ENCODE results near the gene MT3.

The MT3 gene

DNA sequence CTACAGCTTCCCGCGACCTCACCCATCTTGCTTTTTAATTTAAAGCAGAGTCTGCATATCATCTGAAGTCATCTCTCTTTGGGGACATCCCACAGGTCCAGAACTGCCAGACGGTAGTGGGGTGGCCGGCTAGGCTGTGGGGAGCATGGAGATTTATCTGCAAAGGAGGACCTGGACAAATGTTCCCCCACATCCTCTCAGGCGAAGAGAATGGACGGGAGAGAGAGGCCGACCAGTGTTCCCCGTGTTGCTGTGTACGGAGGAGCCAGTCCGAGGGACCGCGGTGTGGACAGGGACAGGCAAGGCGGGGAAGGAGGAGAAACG is 42.5 kb downstream of the MT3 start:
- no peak for DNase-seq

DNA sequence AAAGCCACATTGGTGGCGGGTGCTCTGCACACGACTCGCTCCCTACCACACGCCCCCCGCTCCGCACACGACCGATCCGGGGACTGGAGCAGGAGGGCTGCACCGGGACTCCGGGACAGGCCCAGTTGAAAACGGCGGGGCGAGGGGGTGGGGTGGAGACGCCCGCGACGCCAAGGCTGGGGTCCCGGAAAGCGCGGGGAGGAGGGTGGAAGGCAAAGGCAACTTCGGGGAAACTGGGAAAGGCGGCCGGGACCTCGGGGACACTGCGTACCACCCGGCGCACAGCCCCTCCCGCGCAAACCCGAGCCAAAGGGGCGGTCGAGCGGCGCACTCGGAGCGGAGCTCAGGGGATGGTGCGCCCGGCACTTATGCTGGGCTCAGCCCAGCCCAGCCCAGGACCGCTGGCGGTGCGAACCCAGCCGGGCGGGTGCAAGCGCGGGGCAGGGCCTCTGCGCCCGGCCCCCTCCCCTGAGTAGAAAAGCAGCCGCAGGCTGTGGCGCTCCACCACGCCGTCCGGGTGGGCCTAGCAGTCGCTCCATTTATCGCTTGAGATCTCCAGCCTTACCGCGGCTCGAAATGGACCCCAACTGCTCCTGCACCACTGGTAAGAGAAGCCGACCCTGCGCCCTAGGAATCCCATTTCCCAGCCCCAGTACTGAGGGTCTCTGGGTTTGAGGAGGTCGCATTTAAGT is 43.0 kb downstream of the MT3 start, which contains the start of gene MT1M:
MT1M (plus strand) TSS at position 504 of the 692 bp plus-strand sequence; CDS start at position 577, 73 bp downstream.
- DNase-seq, result no peak

DNA sequence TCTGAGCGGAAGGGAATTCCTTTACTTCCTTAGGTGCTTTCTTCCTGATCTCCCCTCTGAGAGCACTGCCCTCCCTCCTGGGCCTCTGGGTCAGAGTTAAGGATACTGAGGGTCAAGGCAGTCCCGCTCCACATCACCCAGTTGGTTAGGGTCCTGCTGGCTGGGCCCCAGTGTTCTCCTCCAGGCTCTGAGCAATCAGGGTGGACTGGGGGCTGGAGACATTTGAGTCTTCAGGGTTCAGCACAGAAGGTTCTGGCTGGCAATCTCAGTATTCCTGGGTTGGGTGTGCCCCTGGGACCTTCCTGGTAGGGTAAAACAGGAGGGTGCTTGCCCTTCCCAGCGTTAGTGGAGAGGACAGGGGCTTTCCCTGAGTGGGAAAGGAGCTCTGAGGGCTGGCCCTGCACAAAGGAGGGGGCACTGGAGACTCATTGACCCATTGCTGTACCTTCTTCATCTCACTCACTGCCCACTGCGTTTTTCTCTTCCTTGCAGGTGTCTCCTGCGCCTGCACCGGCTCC is 43.6 kb downstream of the MT3 start:
- no peak for DNase-seq

DNA sequence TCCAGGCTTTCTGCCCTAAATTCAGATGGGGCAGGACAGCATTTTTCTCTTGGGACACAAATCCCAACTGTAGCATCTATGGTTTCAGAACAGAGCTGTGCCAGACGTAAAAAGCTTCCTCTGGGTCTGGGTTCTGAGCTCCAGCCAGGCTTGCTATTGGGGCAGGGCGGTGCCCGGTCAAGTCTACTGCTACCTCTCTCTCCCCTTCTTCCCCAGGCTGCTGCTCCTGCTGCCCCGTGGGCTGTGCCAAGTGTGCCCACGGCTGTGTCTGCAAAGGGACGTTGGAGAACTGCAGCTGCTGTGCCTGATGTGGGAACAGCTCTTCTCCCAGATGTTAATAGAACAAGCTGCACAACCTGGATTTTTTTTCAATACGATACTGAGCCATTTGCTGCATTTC is 44.2 kb downstream of the MT3 start:
- DNase-seq, result no peak

DNA sequence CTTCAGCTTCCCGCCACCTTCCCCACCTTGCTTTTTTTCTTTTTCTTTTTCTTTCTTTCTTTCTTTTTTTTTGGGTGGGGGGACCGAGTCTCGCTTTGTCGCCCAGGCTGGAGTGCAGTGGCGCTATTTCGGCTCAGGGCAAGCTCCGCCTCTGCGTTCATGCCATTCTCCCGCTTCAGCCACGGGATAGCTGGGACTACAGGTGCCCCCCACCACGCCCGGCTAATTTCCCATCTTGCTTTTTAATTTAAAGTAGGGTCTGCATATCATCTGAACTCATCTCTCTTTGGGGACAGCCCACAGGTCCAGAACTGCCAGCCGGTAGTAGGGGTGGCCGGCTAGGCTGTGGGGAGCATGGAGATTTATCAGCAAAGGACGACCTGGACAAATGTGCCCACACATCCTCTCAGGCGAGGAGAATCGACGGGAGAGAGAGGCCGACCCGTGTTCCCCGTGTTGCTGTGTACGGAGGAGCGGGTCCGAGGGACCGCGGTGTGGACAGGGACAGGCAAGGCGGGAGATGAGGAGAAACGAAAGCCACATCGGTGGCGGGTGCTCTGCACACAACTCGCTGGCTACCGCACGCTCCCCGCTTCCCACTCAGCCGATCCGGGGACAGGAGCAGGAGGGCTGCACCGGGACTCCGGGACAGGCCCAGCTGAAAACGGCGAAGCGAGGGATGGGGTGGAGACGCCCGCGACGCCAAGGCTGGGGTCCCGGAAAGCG is 45.5 kb downstream of the MT3 start:
- no peak for DNase-seq

DNA sequence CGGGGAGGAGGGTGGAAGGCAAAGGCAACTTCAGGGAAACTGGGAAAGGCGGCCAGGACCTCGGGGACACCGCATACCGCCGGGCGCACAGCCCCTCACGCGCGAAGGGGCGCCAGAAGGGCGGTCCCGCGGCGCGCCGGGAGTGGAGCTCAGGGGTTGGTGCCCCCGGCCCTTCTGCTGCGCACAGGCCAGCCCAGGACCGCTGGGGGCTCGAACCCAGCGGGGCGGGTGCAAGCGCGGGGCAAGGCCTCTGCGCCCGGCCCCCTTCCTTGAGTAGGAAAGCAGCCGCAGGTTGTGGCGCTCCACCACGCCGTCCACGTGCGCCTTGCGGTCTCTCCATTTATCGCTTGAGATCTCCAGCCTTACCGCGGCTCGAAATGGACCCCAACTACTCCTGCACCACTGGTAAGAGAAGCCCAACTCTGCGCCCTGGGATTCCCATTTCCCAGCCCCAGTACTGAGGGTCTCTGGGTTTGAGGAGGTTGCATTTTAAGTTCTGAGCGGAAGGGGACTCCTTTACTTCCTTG is 46.2 kb downstream of the MT3 start:
- no peak for DNase-seq

- no peak for DNase-seq
Measured at GRCh38 chr16:56636616-56637413, 47.5 kb downstream of the MT3 start.

GRCh38 chr16:56637814-56638750 is 48.8 kb downstream of the MT3 start, which contains the start of gene MT1A:
MT1A (plus strand) TSS chr16:56638666; CDS start chr16:56638739, 73 bp downstream.
- no peak for DNase-seq

DNA sequence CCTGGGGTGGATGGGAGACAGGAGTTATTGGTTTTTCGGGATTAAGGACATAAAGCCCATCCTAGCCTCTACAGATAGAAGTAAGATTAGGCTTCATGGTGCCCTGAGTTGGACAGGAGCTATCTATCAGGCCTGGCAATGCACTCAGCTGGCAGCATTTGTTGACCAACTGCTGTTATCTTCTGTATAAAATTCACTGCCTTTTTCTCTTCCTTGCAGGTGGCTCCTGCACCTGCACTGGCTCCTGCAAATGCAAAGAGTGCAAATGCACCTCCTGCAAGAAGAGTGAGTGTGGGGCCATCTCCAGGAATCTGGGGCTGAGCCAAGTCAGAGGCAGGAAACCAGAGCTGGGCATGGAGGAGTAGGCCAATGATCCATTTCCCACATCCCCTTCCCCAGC is 49.7 kb downstream of the MT3 start:
- no peak for DNase-seq

DNA sequence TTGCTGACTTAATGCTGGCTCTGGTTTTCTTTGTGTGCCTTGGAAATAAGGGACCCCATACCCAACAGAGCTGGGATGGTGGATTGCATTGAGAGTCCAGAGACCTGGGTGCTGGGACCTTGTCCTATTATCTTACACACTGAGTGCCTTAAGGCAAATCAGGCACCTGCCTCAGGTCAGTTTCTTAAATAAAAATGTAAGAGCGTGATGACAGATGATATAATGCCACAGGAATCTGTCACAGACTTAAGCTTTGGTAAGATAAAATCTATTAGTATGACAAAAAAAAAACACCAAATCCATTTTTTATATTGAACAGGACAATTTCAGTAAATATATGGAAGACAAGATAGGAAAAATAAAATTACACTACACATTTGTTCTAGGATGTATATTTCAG is 50.7 kb downstream of the MT3 start:
- no peak for DNase-seq
